Esophagus muscularis mucosa (tissue), 4 donors: ENCODE results near the gene S1PR4. TPM values are rescaled to one million over a fixed set of nuclear protein-coding genes. Genes with fewer than 3 reads are reported as not detected.

ENCODE experiments used
- DNase-seq: peaks from one replicate; pipeline ENCODE4 v3.0.0-alpha.2; 2017; ENCODE audit errors: extremely low spot score
- H3K27ac ChIP-seq, 4 donors: fragments of 200-600 bp; sonication (generic); replicated peaks in 1 of 4; 1 replicate in 3 of 4; 2 replicates in 1 of 4; pipeline ENCODE4 v1.5.1; 2016 to 2019; ENCODE audit warnings: mild to moderate bottlenecking in 1 of 4
- H3K27me3 ChIP-seq, 4 donors: fragments of 200-600 bp; sonication (generic); one replicate each; pipeline versions ENCODE4 v1.5.1 to v1.6.0; 2016 to 2019
- H3K36me3 ChIP-seq, 4 donors: fragments of 200-600 bp; sonication (generic); one replicate each; pipeline ENCODE4 v1.5.1; 2016 to 2019
- H3K4me1 ChIP-seq, 4 donors: fragments of 200-600 bp; sonication (generic); one replicate each; pipeline ENCODE4 v1.5.1; 2016 to 2019
- H3K4me3 ChIP-seq, 4 donors: fragments of 200-600 bp; sonication (generic); 1 replicate in 2 of 4; 2 replicates in 2 of 4; pipeline ENCODE4 v1.5.1; 2016 to 2019; ENCODE audit warnings: mild to moderate bottlenecking in 4 of 4, moderate library complexity in 1 of 4
- H3K9me3 ChIP-seq, 4 donors: fragments of 200-600 bp; sonication (generic); 1 replicate in 3 of 4; 2 replicates in 1 of 4; pipeline ENCODE4 v1.5.1; 2016 to 2019
- CTCF ChIP-seq, 3 experiments: fragments of 200-600 bp in 2 of 3; fragments of 450-650 bp in 1 of 3; sonication (generic) in 2 of 3; IDR thresholded peaks; one replicate each; pipeline ENCODE4 v1.5.1; 2017 to 2019; ENCODE audit warnings: antibody characterized with exemption in 3 of 3, mild to moderate bottlenecking in 2 of 3, moderate library complexity in 1 of 3
- EP300 ChIP-seq: sonication (generic); formaldehyde crosslinking; IDR thresholded peaks from one replicate; pipeline ENCODE4 v1.6.1; 2017; ENCODE audit warnings: antibody characterized with exemption
- POLR2A ChIP-seq: fragments of 450-650 bp; IDR thresholded peaks from one replicate; pipeline ENCODE4 v1.6.1; 2017; ENCODE audit warnings: antibody characterized with exemption, moderate library complexity, mild to moderate bottlenecking, low read depth
- POLR2AphosphoS5 ChIP-seq, 2 donors: sonication (generic); formaldehyde crosslinking; IDR thresholded peaks; one replicate each; pipeline ENCODE4 v1.6.1; 2017; ENCODE audit warnings: antibody characterized with exemption in 2 of 2
- WGBS: methylation state at CpG from one replicate; pipeline ENCODE4 v1.1.5; 2018; 5-methylcytosine and 5-hydroxymethylcytosine counted together
- intact Hi-C: fragments of 100-400 bp; cut with DNase I; formaldehyde crosslinking; loops from one replicate; pipeline ENCODE4 v1.15.1; 2023
- total RNA-seq, 4 donors: library from RNA; depleted of rRNA; stranded (reverse); fragments of >200 nt; gene quantifications; one replicate each; pipeline versions ENCODE4 v1.1.0 to v1.2.1, GENCODE V29; 2016

Gene S1PR4
- total RNA-seq, 4 donors from 2014 or later = 0.42 to 5.5 (median 2.4) TPM

- intact Hi-C loops = no loop called here
- no peak overlapping the region for H3K27ac ChIP-seq
- no peaks in the 10 kb centered on the region for H3K27me3 ChIP-seq
- peaks cover 0 to 9% (median 4%) of the 10 kb centered on the region in 4 donors for H3K4me1 ChIP-seq
- DNase-seq = no peak
- peaks cover 0 to 7% (median 0%) of the 10 kb centered on the region in 4 donors for H3K9me3 ChIP-seq
- no peak for TF ChIP-seq CTCF (IDR thresholded peaks at IDR 0.05)
- no peak for TF ChIP-seq POLR2A
- no peak for TF ChIP-seq EP300
- no peak for TF ChIP-seq POLR2AphosphoS5 (IDR thresholded peaks at IDR 0.05)
- 71% methylated on average over 13 of the region's 23 CpGs for WGBS
- no peaks in the 10 kb centered on the region for H3K36me3 ChIP-seq
- H3K4me3 ChIP-seq = no peak overlapping the region
Observed at GRCh38 chr19:3157096-3157845, 21.3 kb upstream of the S1PR4 start.

GRCh38 chr19:3159565-3159964 lies 19.0 kb upstream of the S1PR4 start:
- TF ChIP-seq POLR2A (no peak), POLR2AphosphoS5 (IDR thresholded peaks at IDR 0.05) (no peak), EP300 (no peak), CTCF (IDR thresholded peaks at IDR 0.05) (no peak)
- intact Hi-C loops = no loop called here
- WGBS = 69% methylated on average over 8 of the region's 8 CpGs
- no peak for DNase-seq
- H3K4me3 ChIP-seq = no peak overlapping the region
- no peaks in the 10 kb centered on the region for H3K27me3 ChIP-seq
- H3K27ac ChIP-seq = no peak overlapping the region
- no peaks in the 10 kb centered on the region for H3K36me3 ChIP-seq
- peaks cover 0 to 16% (median 11%) of the 10 kb centered on the region in 4 donors for H3K4me1 ChIP-seq
- H3K9me3 ChIP-seq = peaks cover 0 to 7% (median 0%) of the 10 kb centered on the region in 4 donors

GRCh38 chr19:3160219-3160618 lies 18.4 kb upstream of the S1PR4 start:
- H3K27ac ChIP-seq = no peak overlapping the region
- H3K36me3 ChIP-seq = no peaks in the 10 kb centered on the region
- intact Hi-C loops = loop anchor here (5.0 kb wide), 2 partner anchors 33 to 208 kb away; no protein-coding TSS in a partner anchor
- H3K4me3 ChIP-seq = no peak overlapping the region
- DNase-seq = no peak
- WGBS = 87% methylated on average over 3 of the region's 3 CpGs
- peaks cover 0 to 7% (median 0%) of the 10 kb centered on the region in 4 donors for H3K9me3 ChIP-seq
- TF ChIP-seq POLR2A = no peak
- no peak for TF ChIP-seq POLR2AphosphoS5 (IDR thresholded peaks at IDR 0.05)
- no peak for TF ChIP-seq EP300
- no peak for TF ChIP-seq CTCF (IDR thresholded peaks at IDR 0.05)
- peaks cover 0 to 13% (median 10%) of the 10 kb centered on the region in 4 donors for H3K4me1 ChIP-seq
- no peaks in the 10 kb centered on the region for H3K27me3 ChIP-seq

- no peaks in the 10 kb centered on the region for H3K36me3 ChIP-seq
- no peak overlapping the region for H3K4me3 ChIP-seq
- peaks cover 0 to 7% (median 0%) of the 10 kb centered on the region in 4 donors for H3K9me3 ChIP-seq
- H3K27me3 ChIP-seq = no peaks in the 10 kb centered on the region
- no peak for DNase-seq
- intact Hi-C loops = loop anchor here (5.0 kb wide), 2 partner anchors 34 to 209 kb away; no protein-coding TSS in a partner anchor
- peaks cover 0 to 7% (median 6%) of the 10 kb centered on the region in 4 donors for H3K4me1 ChIP-seq
- WGBS = 79% methylated on average over 4 of the region's 4 CpGs
- no peak overlapping the region for H3K27ac ChIP-seq
- TF ChIP-seq EP300 (no peak), POLR2A (no peak), CTCF (IDR thresholded peaks at IDR 0.05) (no peak), POLR2AphosphoS5 (IDR thresholded peaks at IDR 0.05) (no peak)
Observed at GRCh38 chr19:3161453-3161852, 17.1 kb upstream of the S1PR4 start.
